Measurements from ENCODE around the gene ERC2. TPM values are rescaled to one million over a fixed set of nuclear protein-coding genes. Genes with fewer than 3 reads are reported as not detected.

The ERC2 gene
- total and polyA plus RNA-seq, 11 donors = 0.16 to 3.8 (median 1.6) TPM

DNA sequence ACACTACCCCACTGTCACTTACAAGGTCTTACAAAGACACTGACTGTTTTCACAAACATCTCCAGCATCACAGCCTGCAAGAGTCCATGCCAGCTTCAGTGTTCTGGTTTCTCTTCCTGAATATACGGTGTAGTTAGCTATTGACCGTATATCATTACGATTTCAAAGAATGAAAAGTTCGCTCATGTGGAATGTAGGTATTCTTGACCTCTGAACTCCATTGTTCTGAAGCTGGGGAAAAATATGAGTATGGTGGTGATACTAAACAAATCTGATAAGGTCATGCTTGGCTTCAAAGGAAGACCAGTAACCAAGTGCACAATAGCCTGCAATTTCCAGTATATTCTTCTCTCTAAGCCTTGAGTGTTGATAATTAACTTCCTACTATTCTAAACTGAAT, 665.5 kb downstream of the ERC2 start:
- H3K4me1 ChIP-seq = no peaks in the 10 kb centered on the region
- no peak overlapping the region for H3K4me3 ChIP-seq
- DNase-seq (no peak), ATAC-seq (no peak)
- H3K27me3 ChIP-seq = no peaks in the 10 kb centered on the region
- intact Hi-C loops (cut with DNase I) = no loop called here
- TF ChIP-seq, protein P1, sequence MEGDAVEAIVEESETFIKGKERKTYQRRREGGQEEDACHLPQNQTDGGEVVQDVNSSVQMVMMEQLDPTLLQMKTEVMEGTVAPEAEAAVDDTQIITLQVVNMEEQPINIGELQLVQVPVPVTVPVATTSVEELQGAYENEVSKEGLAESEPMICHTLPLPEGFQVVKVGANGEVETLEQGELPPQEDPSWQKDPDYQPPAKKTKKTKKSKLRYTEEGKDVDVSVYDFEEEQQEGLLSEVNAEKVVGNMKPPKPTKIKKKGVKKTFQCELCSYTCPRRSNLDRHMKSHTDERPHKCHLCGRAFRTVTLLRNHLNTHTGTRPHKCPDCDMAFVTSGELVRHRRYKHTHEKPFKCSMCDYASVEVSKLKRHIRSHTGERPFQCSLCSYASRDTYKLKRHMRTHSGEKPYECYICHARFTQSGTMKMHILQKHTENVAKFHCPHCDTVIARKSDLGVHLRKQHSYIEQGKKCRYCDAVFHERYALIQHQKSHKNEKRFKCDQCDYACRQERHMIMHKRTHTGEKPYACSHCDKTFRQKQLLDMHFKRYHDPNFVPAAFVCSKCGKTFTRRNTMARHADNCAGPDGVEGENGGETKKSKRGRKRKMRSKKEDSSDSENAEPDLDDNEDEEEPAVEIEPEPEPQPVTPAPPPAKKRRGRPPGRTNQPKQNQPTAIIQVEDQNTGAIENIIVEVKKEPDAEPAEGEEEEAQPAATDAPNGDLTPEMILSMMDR (IDR thresholded peaks at IDR 0.05) = no peak
- TF ChIP-seq POLR2A (IDR thresholded peaks at IDR 0.05) = no peak
- no peak overlapping the region for H3K27ac ChIP-seq
- H3K36me3 ChIP-seq = no peaks in the 10 kb centered on the region
- H3K9me3 ChIP-seq = peaks cover 0 to 2% (median 0%) of the 10 kb centered on the region in 12 donors
- WGBS, 4 donors = 85 to 93% (median 89%) methylated on average over 4 of the region's 4 CpGs

DNA sequence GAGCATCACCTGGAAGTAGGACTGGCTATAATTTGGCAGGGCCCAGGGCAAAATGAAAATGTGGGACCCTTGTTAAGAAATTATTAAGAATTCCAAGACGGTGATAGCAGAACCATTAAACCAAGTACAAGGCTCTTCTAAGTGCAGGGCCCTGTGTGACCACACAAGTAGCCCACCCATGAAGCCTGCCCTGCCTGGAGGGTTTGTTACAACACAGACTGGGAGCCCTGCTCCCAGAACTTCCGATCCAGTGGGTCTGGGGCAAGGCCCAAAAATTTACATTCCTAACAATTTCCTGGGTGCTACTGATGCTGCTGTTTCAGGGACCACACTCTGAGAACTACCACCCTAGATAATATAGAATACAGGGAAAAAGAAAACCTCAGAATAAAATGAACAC, 666.6 kb downstream of the ERC2 start:
- DNase-seq = no peak
- Histone ChIP-seq H3K4me1 (no peaks in the 10 kb centered on the region), H3K27ac (no peak overlapping the region), H3K36me3 (no peaks in the 10 kb centered on the region), H3K9me3 (peaks cover 0 to 3% (median 0%) of the 10 kb centered on the region in 12 donors), H3K4me3 (no peak overlapping the region), H3K27me3 (no peaks in the 10 kb centered on the region)
- no peak for ATAC-seq
- intact Hi-C loops (cut with DNase I) = no loop called here
- WGBS, 4 donors = 78 to 89% (median 84%) methylated on average over 2 of the region's 2 CpGs
- TF ChIP-seq POLR2A (IDR thresholded peaks at IDR 0.05) = no peak
- TF ChIP-seq, protein P1 (IDR thresholded peaks at IDR 0.05) = no peak

DNA sequence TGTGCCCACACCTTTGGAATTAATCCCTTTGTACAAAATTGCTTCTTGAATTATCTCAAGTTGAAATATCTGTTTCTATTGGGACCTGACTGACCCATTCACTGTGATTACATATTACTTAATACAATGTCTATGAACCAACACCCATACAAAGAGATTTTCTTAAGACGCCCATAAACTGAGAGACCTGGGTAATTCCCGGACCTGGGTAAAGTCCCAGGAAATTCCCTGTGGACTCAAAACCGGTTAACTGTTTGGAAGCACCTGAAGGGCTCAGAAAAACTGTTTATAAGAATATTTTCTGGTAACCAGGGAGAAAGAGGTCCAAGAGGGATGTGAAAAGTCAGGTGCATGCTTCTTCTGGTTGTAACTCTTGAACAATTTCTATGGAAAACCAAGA, 667.2 kb downstream of the ERC2 start:
- Histone ChIP-seq H3K4me3 (no peak overlapping the region), H3K36me3 (no peaks in the 10 kb centered on the region), H3K27me3 (no peaks in the 10 kb centered on the region), H3K9me3 (peaks cover 0 to 3% (median 0%) of the 10 kb centered on the region in 12 donors), H3K27ac (no peak overlapping the region), H3K4me1 (no peaks in the 10 kb centered on the region)
- DNase-seq (no peak), ATAC-seq (no peak)
- WGBS, 4 donors = 81 to 93% (median 87%) methylated on average over 3 of the region's 3 CpGs
- intact Hi-C loops (cut with DNase I) = no loop called here
- TF ChIP-seq POLR2A (IDR thresholded peaks at IDR 0.05) = no peak
- TF ChIP-seq, protein P1 (IDR thresholded peaks at IDR 0.05) = no peak

DNA sequence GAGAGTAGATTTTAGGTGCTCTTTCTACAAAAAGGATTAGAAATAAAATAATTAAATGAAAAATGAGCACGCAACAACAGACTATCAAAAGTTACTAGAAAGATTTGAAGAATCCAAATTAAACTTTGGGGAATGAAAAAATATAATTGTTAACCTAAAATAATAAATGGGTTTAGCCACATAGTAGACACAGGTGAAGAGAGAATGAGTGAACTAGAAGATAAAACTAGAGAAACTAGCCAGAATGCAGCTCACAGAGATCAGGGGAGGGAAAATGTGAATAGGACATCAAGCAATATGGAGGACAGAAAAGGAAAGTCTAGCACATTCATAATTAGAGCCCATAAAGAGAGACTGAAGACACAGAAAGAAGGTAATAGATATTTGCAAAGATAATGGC, 670.5 kb downstream of the ERC2 start:
- Histone ChIP-seq H3K27me3 (peaks cover 0 to 3% (median 0%) of the 10 kb centered on the region in 9 donors), H3K27ac (no peak overlapping the region), H3K36me3 (no peaks in the 10 kb centered on the region), H3K9me3 (peaks cover 0 to 3% (median 0%) of the 10 kb centered on the region in 12 donors), H3K4me1 (no peaks in the 10 kb centered on the region), H3K4me3 (no peak overlapping the region)
- DNase-seq = no peak
- 95 to 98% (median 96%) methylated on average over 1 of the region's 1 CpG for WGBS, 4 donors
- ATAC-seq = no peak
- TF ChIP-seq, protein P1 (IDR thresholded peaks at IDR 0.05) = no peak
- no peak for TF ChIP-seq POLR2A (IDR thresholded peaks at IDR 0.05)
- intact Hi-C loops (cut with DNase I) = no loop called here

Data from heart left ventricle (tissue), 16 donors.